Stimulated activated memory B cell treated with anti-CD40 and anti-IgM and Interleukin-4, amounts not matched to agents 10 μg/mL and 1 μg/mL and 100 μg/mL, for 72 hours (primary cell): ENCODE measurements around the gene RUSC2.
"Not testable (repeated sequence)": the region's sequence is repeated elsewhere in the genome, so short reads cannot be mapped to it uniquely, and the experiment has no call there.

Experiments
- ATAC-seq: fragments of 150-1000 bp; cut with Tn5 transposase; 2 replicates; pipeline ENCODE4 v1.10.0; 2021
- H3K27ac Mint-ChIP-seq: one replicate; pipeline ENCODE4 v1.8.0; 2022; ENCODE audit warnings: mild to moderate bottlenecking, mixed read lengths
- H3K27me3 Mint-ChIP-seq: one replicate; pipeline ENCODE4 v1.8.0; 2022; ENCODE audit warnings: mixed read lengths
- H3K36me3 Mint-ChIP-seq: one replicate; pipeline ENCODE4 v1.8.0; 2022; ENCODE audit warnings: mixed read lengths
- H3K4me1 Mint-ChIP-seq: one replicate; pipeline ENCODE4 v1.8.0; 2022; ENCODE audit warnings: mixed read lengths
- H3K4me3 Mint-ChIP-seq: one replicate; pipeline ENCODE4 v1.8.0; 2022; ENCODE audit warnings: mild to moderate bottlenecking, moderate library complexity, mixed read lengths
- H3K9me3 Mint-ChIP-seq: one replicate; pipeline ENCODE4 v1.8.0; 2022; ENCODE audit warnings: mixed read lengths

The RUSC2 gene

DNA sequence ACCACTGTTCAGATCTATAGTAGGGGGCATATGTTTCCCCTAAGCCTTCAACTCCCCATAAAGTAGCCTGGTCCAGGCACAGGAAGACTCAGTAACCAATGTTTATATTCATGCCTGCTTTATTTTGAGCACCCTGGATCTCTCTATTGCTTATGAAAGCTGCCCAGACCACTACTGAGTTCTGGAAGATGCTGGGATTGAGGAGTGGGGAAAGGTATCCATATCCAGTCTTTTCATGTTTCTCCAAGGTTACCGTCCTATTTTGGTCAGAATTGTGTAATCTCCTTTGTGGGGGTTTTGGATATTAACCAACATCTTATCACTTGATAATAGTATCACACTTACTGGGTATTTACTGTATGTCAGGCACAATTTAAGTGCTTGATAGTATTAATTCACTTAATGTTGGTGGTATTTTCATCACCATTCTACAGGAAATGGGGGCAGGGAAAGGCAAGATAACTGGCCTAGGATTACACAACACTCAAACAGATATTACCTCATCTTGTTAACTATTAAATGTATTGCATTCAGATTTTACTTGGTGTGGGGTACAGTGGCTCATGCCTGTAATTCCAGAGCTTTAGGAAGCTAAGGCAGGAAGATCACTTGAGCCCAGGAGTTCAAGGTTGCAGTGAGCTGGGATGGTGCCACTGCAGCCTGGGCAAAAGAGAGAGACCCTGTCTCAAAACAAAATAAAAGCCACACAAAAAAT is 36.3 kb downstream of the RUSC2 start:
- Mint-ChIP-seq H3K27ac (no peak overlapping the region), H3K36me3 (no peaks in the 10 kb centered on the region)

DNA sequence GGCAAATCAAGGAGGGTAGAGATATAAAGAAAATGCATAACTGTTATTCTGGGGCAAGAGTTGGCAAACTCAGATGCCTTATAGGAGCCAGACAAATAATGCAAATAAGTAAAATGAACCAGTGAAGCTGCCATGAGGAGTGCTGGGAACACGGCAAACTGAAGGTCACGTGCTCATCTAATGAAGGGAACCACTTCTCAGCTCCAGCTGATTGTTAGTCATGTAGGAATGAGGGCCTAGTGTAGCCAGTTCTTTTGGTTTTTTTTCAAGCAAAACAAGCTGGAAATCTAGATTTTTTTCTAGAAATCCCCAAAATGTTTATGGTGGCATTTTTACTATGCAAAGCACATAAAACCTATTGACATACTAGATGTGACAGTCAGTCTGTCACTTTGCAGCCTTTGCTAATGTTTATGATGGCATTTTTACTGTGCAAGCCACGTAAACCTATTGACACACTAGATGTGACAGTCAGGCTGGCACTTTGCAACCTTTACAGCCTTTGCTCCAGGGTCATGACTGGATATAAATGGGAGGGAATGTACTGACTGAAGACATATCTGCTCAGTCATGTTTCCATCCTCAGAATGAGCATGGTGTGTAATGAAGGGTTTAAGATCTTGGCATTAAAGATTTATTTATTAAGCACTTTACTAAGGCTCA is 39.4 kb downstream of the RUSC2 start:
- Mint-ChIP-seq H3K4me1 (peaks cover 11% of the 10 kb centered on the region), H3K27me3 (peaks cover 12% of the 10 kb centered on the region), H3K9me3 (no peaks in the 10 kb centered on the region), H3K27ac (no peak overlapping the region), H3K36me3 (no peaks in the 10 kb centered on the region), H3K4me3 (no peak overlapping the region)
- ATAC-seq: no peak

More for the DNA sequence above, 36.3 kb downstream of the RUSC2 start:
- peaks cover 4% of the 10 kb centered on the region for H3K27me3 Mint-ChIP-seq
- H3K4me3 Mint-ChIP-seq: no peak overlapping the region
- no peak for ATAC-seq
- peaks cover 8% of the 10 kb centered on the region for H3K4me1 Mint-ChIP-seq
- H3K9me3 Mint-ChIP-seq: no peaks in the 10 kb centered on the region

DNA sequence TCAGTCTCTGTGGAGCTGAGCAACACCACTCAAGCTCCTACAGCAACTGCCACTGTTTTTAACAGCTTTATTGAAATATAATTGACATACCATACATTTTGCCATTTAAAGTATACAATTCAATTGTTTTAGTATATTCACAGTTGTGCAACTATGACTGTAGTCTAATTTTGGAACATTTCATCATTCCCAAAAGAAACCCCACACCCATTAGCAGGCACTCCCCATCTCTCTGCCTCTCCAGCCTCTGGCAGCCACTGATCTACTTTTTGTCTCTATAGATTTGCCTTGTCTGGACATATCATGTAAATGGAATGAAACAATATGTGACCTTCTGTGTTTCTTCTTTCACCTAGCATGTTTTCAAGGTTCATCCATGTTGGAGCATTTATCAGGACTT is 43.5 kb downstream of the RUSC2 start:
- no peak overlapping the region for H3K27ac Mint-ChIP-seq
- H3K9me3 Mint-ChIP-seq: no peaks in the 10 kb centered on the region
- H3K27me3 Mint-ChIP-seq: peaks cover 38% of the 10 kb centered on the region
- H3K4me1 Mint-ChIP-seq: peaks cover 5% of the 10 kb centered on the region
- ATAC-seq: no peak
- H3K36me3 Mint-ChIP-seq: no peaks in the 10 kb centered on the region
- no peak overlapping the region for H3K4me3 Mint-ChIP-seq

DNA sequence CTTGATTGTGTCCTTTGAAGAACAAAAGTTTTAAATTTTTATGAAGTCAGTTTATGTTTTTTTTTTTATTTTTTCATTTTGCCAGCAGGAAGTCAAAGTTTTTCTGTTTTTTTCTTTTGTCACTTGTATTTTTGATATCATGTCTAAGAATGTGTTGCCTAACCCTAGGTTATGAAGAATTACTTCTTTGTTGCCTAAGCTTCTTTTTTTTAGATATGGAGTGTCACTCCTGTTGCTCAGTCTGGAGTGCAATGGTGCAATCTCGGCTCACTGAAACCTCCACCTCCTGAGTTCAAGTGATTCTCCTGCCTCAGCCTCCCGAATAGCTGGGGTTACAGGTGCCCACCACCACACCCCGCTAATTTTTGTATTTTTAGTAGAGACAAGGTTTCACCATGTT is 45.0 kb downstream of the RUSC2 start:
- peaks cover 52% of the 10 kb centered on the region for H3K27me3 Mint-ChIP-seq
- not testable (repeated sequence) for H3K9me3 Mint-ChIP-seq, H3K4me3 Mint-ChIP-seq, ATAC-seq, H3K4me1 Mint-ChIP-seq, H3K36me3 Mint-ChIP-seq, H3K27ac Mint-ChIP-seq

DNA sequence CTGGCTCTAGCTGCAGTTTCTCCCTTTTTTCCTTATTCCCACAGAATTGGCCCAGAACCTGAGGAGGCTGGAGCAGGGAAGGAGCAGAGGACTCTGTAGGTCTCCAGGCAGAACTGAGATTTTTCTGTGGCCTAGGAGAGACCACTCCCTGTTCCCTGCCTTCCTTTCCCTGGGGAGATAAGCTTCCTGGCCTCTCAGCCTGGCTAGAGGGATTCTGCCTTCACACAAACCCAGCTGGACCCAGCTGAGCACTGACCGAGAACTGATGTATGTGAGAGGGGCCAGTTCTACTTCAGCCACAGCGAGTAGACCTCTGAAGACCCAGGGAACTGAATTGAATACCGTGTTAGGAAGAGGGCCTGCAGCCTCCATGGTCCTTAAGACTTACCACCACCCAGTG is 48.0 kb downstream of the RUSC2 start:
- Mint-ChIP-seq H3K27ac (no peak overlapping the region), H3K9me3 (no peaks in the 10 kb centered on the region), H3K27me3 (peaks cover 40% of the 10 kb centered on the region), H3K4me1 (no peaks in the 10 kb centered on the region), H3K36me3 (no peaks in the 10 kb centered on the region), H3K4me3 (no peak overlapping the region)
- no peak for ATAC-seq

DNA sequence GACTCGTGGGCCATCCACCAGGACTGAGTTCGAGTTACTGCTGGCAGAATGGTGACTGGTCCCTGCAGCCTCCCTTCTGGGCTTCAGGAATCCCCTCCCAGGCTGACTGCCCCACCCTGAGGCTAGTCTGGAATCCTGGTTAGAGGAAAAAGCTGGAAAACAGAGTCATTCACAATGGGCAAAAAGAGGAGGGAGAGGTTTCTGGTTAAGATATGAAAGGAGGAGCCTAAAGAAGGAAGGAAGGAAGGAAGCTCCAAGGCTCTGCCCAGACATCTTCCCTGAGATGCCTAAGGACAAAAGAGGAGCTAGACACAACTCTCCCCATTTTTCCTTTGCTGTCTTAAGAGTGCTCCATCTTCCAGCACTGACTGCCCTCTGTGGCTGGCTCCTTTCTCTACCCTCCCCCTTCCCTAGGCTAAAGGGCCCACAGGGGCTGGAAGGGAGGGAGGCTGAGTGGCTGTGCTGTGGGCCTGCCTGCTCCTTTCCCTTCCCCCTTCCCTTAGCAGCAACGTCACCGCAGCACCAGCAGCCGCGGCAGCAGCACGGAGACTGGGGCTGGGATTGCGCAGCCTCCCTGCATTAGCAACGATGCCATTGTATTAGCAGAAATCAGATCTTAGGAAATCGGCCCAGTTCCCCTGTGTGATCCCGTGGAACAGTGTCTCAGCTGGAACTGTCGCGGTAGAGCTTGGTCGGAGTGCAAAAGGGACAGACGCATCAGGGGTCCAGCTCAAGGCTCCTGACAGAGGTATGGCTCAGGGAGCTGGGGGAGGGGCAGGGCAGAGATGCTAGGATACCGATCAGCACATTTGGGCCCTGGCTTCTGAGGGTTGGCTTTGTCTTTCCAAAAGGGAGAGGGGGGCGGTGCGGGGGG is 48.7 kb downstream of the RUSC2 start:
- Mint-ChIP-seq H3K27me3 (peaks cover 40% of the 10 kb centered on the region), H3K27ac (no peak overlapping the region), H3K9me3 (no peaks in the 10 kb centered on the region), H3K4me3 (no peak overlapping the region), H3K4me1 (no peaks in the 10 kb centered on the region), H3K36me3 (no peaks in the 10 kb centered on the region)
- ATAC-seq: no peak
